ENCODE results near the gene TENT4A. TPM values are rescaled to one million over a fixed set of nuclear protein-coding genes. Genes with fewer than 3 reads are reported as not detected.

TENT4A gene
- total RNA-seq, 1 experiment from 2014 or later = 29.2 TPM

DNA sequence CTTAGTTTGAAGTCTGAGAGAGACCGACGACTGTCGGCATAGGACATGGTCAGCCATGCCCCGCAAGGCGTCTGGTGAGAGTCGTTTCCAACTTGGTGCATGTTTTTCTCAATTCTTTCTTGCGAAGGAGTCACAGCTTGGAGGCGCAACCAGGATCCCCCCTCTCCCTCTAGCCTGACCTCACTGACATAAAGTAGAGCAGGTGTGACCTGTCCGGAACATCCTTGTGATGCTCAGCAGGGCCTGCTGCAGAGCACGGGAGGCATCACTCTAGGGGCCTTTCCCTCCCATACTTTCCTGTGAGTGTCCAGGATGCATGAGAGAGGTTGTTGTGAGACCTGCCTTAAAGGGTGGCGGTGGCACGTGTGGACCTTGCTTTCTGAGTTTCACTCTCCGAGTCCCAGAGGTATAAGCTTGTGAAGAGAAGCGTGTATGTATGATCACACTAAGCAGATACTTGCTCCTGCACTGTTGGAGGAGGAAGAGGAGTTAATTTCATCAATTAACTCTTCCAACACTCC is 5.0 kb downstream of the TENT4A start:
- ATAC-seq (no peak), DNase-seq (ENCODE audit: low spot score) (no peak)
- H3K9me3 Mint-ChIP-seq = no peaks in the 10 kb centered on the region
- H3K27me3 Mint-ChIP-seq (ENCODE audit: low read depth) = no peaks in the 10 kb centered on the region
- H3K4me1 Mint-ChIP-seq = peaks cover 72% of the 10 kb centered on the region
- no peak overlapping the region for H3K4me3 Mint-ChIP-seq
- peak overlapping the region; percentile 25 for H3K27ac Mint-ChIP-seq
- no peak for TF ChIP-seq SOX15 (CRISPR knock-in tag; IDR thresholded peaks at IDR 0.05)
- TF ChIP-seq RORB (CRISPR knock-in tag; IDR thresholded peaks at IDR 0.05) = no peak
- TF ChIP-seq, protein P1, sequence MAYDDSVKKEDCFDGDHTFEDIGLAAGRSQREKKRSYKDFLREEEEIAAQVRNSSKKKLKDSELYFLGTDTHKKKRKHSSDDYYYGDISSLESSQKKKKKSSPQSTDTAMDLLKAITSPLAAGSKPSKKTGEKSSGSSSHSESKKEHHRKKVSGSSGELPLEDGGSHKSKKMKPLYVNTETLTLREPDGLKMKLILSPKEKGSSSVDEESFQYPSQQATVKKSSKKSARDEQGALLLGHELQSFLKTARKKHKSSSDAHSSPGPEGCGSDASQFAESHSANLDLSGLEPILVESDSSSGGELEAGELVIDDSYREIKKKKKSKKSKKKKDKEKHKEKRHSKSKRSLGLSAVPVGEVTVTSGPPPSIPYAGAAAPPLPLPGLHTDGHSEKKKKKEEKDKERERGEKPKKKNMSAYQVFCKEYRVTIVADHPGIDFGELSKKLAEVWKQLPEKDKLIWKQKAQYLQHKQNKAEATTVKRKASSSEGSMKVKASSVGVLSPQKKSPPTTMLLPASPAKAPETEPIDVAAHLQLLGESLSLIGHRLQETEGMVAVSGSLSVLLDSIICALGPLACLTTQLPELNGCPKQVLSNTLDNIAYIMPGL (CRISPR knock-in tag; IDR thresholded peaks at IDR 0.05) = no peak
- no peak for TF ChIP-seq AR (CRISPR knock-in tag; IDR thresholded peaks at IDR 0.05)
- TF ChIP-seq ZNF423 (CRISPR knock-in tag; IDR thresholded peaks at IDR 0.05) = no peak
- TF ChIP-seq, protein P2, sequence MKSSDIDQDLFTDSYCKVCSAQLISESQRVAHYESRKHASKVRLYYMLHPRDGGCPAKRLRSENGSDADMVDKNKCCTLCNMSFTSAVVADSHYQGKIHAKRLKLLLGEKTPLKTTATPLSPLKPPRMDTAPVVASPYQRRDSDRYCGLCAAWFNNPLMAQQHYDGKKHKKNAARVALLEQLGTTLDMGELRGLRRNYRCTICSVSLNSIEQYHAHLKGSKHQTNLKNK (CRISPR knock-in tag; IDR thresholded peaks at IDR 0.05) = no peak
- no peak for TF ChIP-seq TEAD4 (CRISPR knock-in tag; IDR thresholded peaks at IDR 0.05)
- TF ChIP-seq PREB (CRISPR knock-in tag; IDR thresholded peaks at IDR 0.05; ENCODE audit: borderline replicate concordance) = no peak
- TF ChIP-seq STAT6 (CRISPR knock-in tag; conservative IDR thresholded peaks at IDR 0.05; ENCODE audit: low read depth) = no peak
- TF ChIP-seq JUN (CRISPR knock-in tag; IDR thresholded peaks at IDR 0.05) = no peak
- no peak for TF ChIP-seq JAZF1 (CRISPR knock-in tag; IDR thresholded peaks at IDR 0.05)
- no peak for TF ChIP-seq RELA (CRISPR knock-in tag; IDR thresholded peaks at IDR 0.05; ENCODE audit: borderline replicate concordance)
- no peak for TF ChIP-seq ETV6 (CRISPR knock-in tag; IDR thresholded peaks at IDR 0.05)
- TF ChIP-seq, protein P3, sequence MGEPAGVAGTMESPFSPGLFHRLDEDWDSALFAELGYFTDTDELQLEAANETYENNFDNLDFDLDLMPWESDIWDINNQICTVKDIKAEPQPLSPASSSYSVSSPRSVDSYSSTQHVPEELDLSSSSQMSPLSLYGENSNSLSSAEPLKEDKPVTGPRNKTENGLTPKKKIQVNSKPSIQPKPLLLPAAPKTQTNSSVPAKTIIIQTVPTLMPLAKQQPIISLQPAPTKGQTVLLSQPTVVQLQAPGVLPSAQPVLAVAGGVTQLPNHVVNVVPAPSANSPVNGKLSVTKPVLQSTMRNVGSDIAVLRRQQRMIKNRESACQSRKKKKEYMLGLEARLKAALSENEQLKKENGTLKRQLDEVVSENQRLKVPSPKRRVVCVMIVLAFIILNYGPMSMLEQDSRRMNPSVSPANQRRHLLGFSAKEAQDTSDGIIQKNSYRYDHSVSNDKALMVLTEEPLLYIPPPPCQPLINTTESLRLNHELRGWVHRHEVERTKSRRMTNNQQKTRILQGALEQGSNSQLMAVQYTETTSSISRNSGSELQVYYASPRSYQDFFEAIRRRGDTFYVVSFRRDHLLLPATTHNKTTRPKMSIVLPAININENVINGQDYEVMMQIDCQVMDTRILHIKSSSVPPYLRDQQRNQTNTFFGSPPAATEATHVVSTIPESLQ (CRISPR knock-in tag; IDR thresholded peaks at IDR 0.05) = no peak
- peaks cover 5% of the 10 kb centered on the region; the same call in 1 of the 2 replicates for H3K36me3 Mint-ChIP-seq
- ChIA-PET CTCF (interaction anchor here (1.7 kb wide), 1 partner anchor 27 kb away, joined by 4 read pairs; no protein-coding TSS in a partner anchor), POLR2A (no interaction called here)

DNA sequence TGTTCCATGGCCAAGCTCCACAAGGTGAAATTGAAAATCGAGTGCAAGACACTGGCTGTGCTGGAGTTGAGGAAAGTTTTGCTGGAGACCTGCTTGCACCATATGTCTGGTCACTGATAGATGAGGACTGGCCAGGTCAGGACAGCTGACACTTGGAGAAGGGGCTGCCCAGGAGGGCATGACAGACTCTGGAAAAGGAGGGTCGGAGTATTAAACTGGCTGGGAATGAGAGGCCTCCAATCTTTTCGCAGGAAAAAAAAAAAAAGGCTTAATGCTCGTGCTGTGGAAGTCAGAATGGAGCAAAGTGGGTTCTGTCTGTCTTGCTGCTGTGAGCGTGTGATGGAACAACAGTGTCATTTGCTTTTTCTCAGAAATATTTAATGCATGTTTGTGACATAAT is 5.5 kb downstream of the TENT4A start:
- H3K27me3 Mint-ChIP-seq (ENCODE audit: low read depth) = no peaks in the 10 kb centered on the region
- ChIA-PET POLR2A (no interaction called here), CTCF (no interaction called here)
- no peak overlapping the region for H3K4me3 Mint-ChIP-seq
- H3K27ac Mint-ChIP-seq = peak overlapping the region; percentile 25
- DNase-seq (ENCODE audit: low spot score) (no peak), ATAC-seq (no peak)
- H3K9me3 Mint-ChIP-seq = no peaks in the 10 kb centered on the region
- H3K4me1 Mint-ChIP-seq = peaks cover 77% of the 10 kb centered on the region
- peaks cover 7% of the 10 kb centered on the region; the same call in 1 of the 2 replicates for H3K36me3 Mint-ChIP-seq
- TF ChIP-seq, protein P3 (CRISPR knock-in tag; IDR thresholded peaks at IDR 0.05) = no peak
- TF ChIP-seq, protein P4, sequence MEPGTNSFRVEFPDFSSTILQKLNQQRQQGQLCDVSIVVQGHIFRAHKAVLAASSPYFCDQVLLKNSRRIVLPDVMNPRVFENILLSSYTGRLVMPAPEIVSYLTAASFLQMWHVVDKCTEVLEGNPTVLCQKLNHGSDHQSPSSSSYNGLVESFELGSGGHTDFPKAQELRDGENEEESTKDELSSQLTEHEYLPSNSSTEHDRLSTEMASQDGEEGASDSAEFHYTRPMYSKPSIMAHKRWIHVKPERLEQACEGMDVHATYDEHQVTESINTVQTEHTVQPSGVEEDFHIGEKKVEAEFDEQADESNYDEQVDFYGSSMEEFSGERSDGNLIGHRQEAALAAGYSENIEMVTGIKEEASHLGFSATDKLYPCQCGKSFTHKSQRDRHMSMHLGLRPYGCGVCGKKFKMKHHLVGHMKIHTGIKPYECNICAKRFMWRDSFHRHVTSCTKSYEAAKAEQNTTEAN (CRISPR knock-in tag; IDR thresholded peaks at IDR 0.05) = no peak
- TF ChIP-seq OVOL2 (CRISPR knock-in tag; IDR thresholded peaks at IDR 0.05; ENCODE audit: borderline replicate concordance) = no peak
- TF ChIP-seq ZNF232 (CRISPR knock-in tag; IDR thresholded peaks at IDR 0.05) = no peak
- no peak for TF ChIP-seq NFATC4 (CRISPR knock-in tag; IDR thresholded peaks at IDR 0.05)
- TF ChIP-seq CBFB (CRISPR knock-in tag; IDR thresholded peaks at IDR 0.05; ENCODE audit: low read depth) = no peak
- TF ChIP-seq KAT7 (CRISPR knock-in tag; IDR thresholded peaks at IDR 0.05; ENCODE audit: borderline replicate concordance) = no peak

Data from WTC11 (cell line).